Osteoblast (primary cell): Measurements from ENCODE around the gene GTF2H2. TPM values are rescaled to one million over a fixed set of nuclear protein-coding genes. Genes with fewer than 3 reads are reported as not detected.
"Not testable (repeated sequence)": the region's sequence is repeated elsewhere in the genome, so short reads cannot be mapped to it uniquely, and the experiment has no call there.

Experiments
- DNase-seq: peaks from one replicate; pipeline ENCODE4 v3.0.0; 2011; ENCODE audit warnings: low spot score, mixed read lengths; ENCODE audit not compliant: insufficient read length; ENCODE audit errors: missing footprints
- H2AFZ ChIP-seq: 2 replicates; pipeline ENCODE4 v1.6.0; 2011; ENCODE audit warnings: mild to moderate bottlenecking, low read length
- H3K27ac ChIP-seq: 2 replicates; pipeline ENCODE4 v1.5.1; 2011; ENCODE audit warnings: mild to moderate bottlenecking, low read depth, low read length, moderate library complexity
- H3K27me3 ChIP-seq: 2 replicates; pipeline ENCODE4 v1.6.0; 2012; ENCODE audit warnings: mild to moderate bottlenecking, control low read depth, inconsistent platforms, low read length, moderate library complexity; ENCODE audit not compliant: insufficient read depth
- H3K36me3 ChIP-seq: 2 replicates; pipeline ENCODE4 v1.5.1; 2011; ENCODE audit warnings: mild to moderate bottlenecking, low read length, control low read depth, moderate library complexity; ENCODE audit not compliant: insufficient read depth
- H3K4me1 ChIP-seq: 2 replicates; pipeline ENCODE4 v1.5.1; 2011; ENCODE audit warnings: mild to moderate bottlenecking, low read length, control low read depth, moderate library complexity; ENCODE audit not compliant: insufficient read depth
- H3K4me2 ChIP-seq: 2 replicates; pipeline ENCODE4 v1.6.0; 2011; ENCODE audit warnings: mild to moderate bottlenecking, low read length; ENCODE audit not compliant: insufficient read depth
- H3K4me3 ChIP-seq: fragments of 200-600 bp; sonication (generic); 3 replicates; pipeline ENCODE4 v1.5.1; 2012; ENCODE audit warnings: mild to moderate bottlenecking, low read length, inconsistent platforms; ENCODE audit not compliant: insufficient read depth
- H3K79me2 ChIP-seq: 2 replicates; pipeline ENCODE4 v1.6.0; 2012; ENCODE audit warnings: mild to moderate bottlenecking, low read length, control low read depth, inconsistent platforms; ENCODE audit not compliant: insufficient read depth
- H3K9me3 ChIP-seq: 2 replicates; pipeline ENCODE4 v1.5.1; 2011; ENCODE audit warnings: low read depth, low read length, control low read depth
- H4K20me1 ChIP-seq: 2 replicates; pipeline ENCODE4 v1.6.0; 2012; ENCODE audit warnings: mild to moderate bottlenecking, low read length, control low read depth; ENCODE audit not compliant: insufficient read depth
- total RNA-seq: library from RNA; depleted of rRNA; stranded (reverse); fragments of >200 nt; gene quantifications from 2 replicates; pipeline ENCODE4 v1.2.3, GENCODE V29; 2012

Gene GTF2H2
- total RNA-seq, 1 donor: 47.8 TPM

- not testable (repeated sequence) for H3K4me1 ChIP-seq, H3K9me3 ChIP-seq, H3K27me3 ChIP-seq, H3K27ac ChIP-seq, H3K79me2 ChIP-seq, H4K20me1 ChIP-seq, H3K4me3 ChIP-seq, DNase-seq, H3K36me3 ChIP-seq, H2AFZ ChIP-seq, H3K4me2 ChIP-seq
Observed at GRCh38 chr5:71084280-71085063, 17.0 kb upstream of the GTF2H2 start.

- not testable (repeated sequence) for H3K4me2 ChIP-seq, H3K36me3 ChIP-seq, DNase-seq, H2AFZ ChIP-seq, H3K79me2 ChIP-seq, H3K27ac ChIP-seq, H3K4me1 ChIP-seq, H3K9me3 ChIP-seq, H3K4me3 ChIP-seq, H4K20me1 ChIP-seq, H3K27me3 ChIP-seq
Observed at GRCh38 chr5:71082898-71083297, 15.4 kb upstream of the GTF2H2 start.

- H3K27ac ChIP-seq, H4K20me1 ChIP-seq, H3K4me2 ChIP-seq, H3K9me3 ChIP-seq, DNase-seq, H3K4me1 ChIP-seq, H2AFZ ChIP-seq, H3K36me3 ChIP-seq, H3K4me3 ChIP-seq, H3K79me2 ChIP-seq, H3K27me3 ChIP-seq: not testable (repeated sequence)
Observed at GRCh38 chr5:71082340-71082739, 14.9 kb upstream of the GTF2H2 start.

DNA sequence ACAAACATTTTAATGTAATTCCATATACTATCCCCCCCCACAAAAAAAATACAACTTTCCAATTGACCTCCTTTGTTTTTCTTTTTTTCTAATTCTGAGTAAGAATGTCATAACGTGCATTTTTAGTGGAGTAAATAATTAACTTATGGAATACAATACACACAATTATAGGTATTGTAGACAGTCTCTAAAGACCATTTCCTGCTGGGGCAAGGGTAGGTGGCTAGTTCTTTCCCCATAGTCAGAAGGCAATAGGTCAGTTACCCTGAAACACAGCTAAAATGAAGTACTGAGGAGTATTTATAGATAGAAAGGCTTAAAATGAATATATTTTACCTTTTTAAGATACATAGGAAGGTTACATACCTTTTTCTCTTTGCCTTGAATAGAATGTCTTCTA, 6.2 kb downstream of the GTF2H2 start:
- not testable (repeated sequence) for H3K4me2 ChIP-seq, H2AFZ ChIP-seq, H3K27ac ChIP-seq, H3K4me1 ChIP-seq, H3K4me3 ChIP-seq, DNase-seq, H4K20me1 ChIP-seq, H3K27me3 ChIP-seq, H3K9me3 ChIP-seq, H3K36me3 ChIP-seq, H3K79me2 ChIP-seq

GRCh38 chr5:71059426-71059825, 8.1 kb downstream of the GTF2H2 start:
- not testable (repeated sequence) for H3K27ac ChIP-seq, H3K27me3 ChIP-seq, H4K20me1 ChIP-seq, H3K36me3 ChIP-seq, H3K4me2 ChIP-seq, H3K9me3 ChIP-seq, H3K79me2 ChIP-seq, DNase-seq, H3K4me1 ChIP-seq, H3K4me3 ChIP-seq, H2AFZ ChIP-seq

DNA sequence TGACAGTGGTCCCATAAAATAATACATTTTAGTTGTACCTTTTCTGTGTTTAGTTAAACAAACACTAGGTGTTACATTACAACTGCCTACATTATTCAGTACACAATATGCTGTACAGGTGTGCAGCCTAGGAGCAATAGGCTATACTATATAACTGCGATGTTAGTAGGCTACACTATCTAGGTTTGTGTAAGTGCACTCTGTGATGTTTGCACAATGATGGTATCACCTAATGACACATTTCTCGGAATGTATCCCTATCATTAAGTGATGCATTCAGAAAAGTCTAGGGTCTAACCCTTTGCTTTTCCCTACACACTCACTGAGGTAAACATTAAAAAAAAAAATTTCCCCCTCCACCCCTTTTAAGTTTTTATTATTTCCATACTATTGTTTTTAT, 22.7 kb downstream of the GTF2H2 start:
- not testable (repeated sequence) for DNase-seq

GRCh38 chr5:71044128-71044527, 23.3 kb downstream of the GTF2H2 start:
- not testable (repeated sequence) for H3K36me3 ChIP-seq

More for the DNA sequence above, 22.7 kb downstream of the GTF2H2 start:
- not testable (repeated sequence) for H3K9me3 ChIP-seq, H4K20me1 ChIP-seq, H2AFZ ChIP-seq, H3K4me3 ChIP-seq, H3K27me3 ChIP-seq, H3K79me2 ChIP-seq, H3K36me3 ChIP-seq, H3K4me1 ChIP-seq, H3K4me2 ChIP-seq, H3K27ac ChIP-seq

GRCh38 chr5:71031046-71031776, 36.3 kb downstream of the GTF2H2 start:
- H3K27ac ChIP-seq, H3K4me3 ChIP-seq, DNase-seq, H3K27me3 ChIP-seq, H3K9me3 ChIP-seq, H3K36me3 ChIP-seq, H3K4me2 ChIP-seq, H3K79me2 ChIP-seq, H3K4me1 ChIP-seq, H4K20me1 ChIP-seq, H2AFZ ChIP-seq: not testable (repeated sequence)

More at GRCh38 chr5:71044128-71044527, 23.3 kb downstream of the GTF2H2 start:
- H3K4me3 ChIP-seq, H3K27ac ChIP-seq, H4K20me1 ChIP-seq, DNase-seq, H3K4me1 ChIP-seq, H3K79me2 ChIP-seq, H3K27me3 ChIP-seq, H2AFZ ChIP-seq, H3K9me3 ChIP-seq, H3K4me2 ChIP-seq: not testable (repeated sequence)
